ENCODE results near the gene GALNS.

GRCh38 chr16:88903267-88903666, 46.5 kb upstream of the GALNS start:
- TF ChIP-seq POLR2AphosphoS5 (IDR thresholded peaks at IDR 0.05; ENCODE audit: low read depth) (no peak), JUNB (IDR thresholded peaks at IDR 0.05; ENCODE audit: unreplicated experiment) (no peak), EZH2phosphoT487 (IDR thresholded peaks at IDR 0.05; ENCODE audit: unreplicated experiment) (no peak), CTCF (conservative IDR thresholded peaks at IDR 0.05; ENCODE audit: low read depth in 2 of 2) (no peak)

Measured in GM23338 (cell line).